ENCODE data around the gene LRRTM4. TPM values are rescaled to one million over a fixed set of nuclear protein-coding genes. Genes with fewer than 3 reads are reported as not detected.

Gene LRRTM4
- total and polyA plus RNA-seq, 2 donors (not counting 1 experiment from before 2014, with no cell fraction given): not detected

DNA sequence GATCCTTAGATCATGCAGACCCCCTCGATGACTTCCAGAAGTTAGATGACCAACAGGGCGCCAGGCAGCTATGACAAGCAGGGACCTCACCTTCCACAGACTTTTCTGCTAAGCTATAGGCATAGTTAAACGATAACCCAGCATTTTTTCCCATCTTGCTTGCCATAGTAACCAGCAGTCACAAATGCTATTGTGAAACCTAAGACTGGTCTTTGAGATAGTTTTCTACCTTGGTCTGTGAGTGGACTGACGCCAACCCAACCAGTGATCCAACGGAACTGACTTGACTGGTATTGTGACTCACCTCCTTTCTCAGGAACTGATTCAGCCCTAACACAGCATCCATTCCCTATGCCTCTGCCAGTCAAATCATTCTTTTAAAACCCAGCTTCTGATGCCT, 361.2 kb downstream of the LRRTM4 start:
- Histone ChIP-seq H3K9me3 (ENCODE audit: control extremely low read depth in 1 of 3, control insufficient read depth in 2 of 3, insufficient read depth in 1 of 3, low read length in 2 of 3) (peaks cover 0 to 4% (median 0%) of the 10 kb centered on the region in 3 donors), H3K4me2 (replicated peaks; ENCODE audit: low read depth, low read length, poor library complexity, severe bottlenecking) (no peak overlapping the region), H2AFZ (ENCODE audit: insufficient read depth, low read depth, low read length, poor library complexity, severe bottlenecking) (no peak overlapping the region), H3K27me3 (replicated peaks in 1 of 4; ENCODE audit: control extremely low read depth in 1 of 4, control insufficient read depth in 3 of 4, insufficient read depth in 4 of 4, low read length in 3 of 4) (no peaks in the 10 kb centered on the region), H3K4me3 (ENCODE audit: control extremely low read depth in 1 of 5, extremely low read depth in 1 of 5, insufficient read depth in 1 of 5, low read depth in 2 of 5, low read length in 4 of 5) (no peak overlapping the region), H3K27ac (ENCODE audit: low read length in 2 of 2) (no peak overlapping the region), H3K9ac (ENCODE audit: low read length) (no peak overlapping the region), H3K36me3 (replicated peaks in 1 of 2; ENCODE audit: control extremely low read depth in 1 of 2, control insufficient read depth in 1 of 2, extremely low read depth in 1 of 2, insufficient read depth in 2 of 2, low read length in 1 of 2) (no peaks in the 10 kb centered on the region), H3K4me1 (ENCODE audit: control insufficient read depth in 2 of 2, insufficient read depth in 2 of 2, low read length in 2 of 2) (no peaks in the 10 kb centered on the region), H3K79me2 (ENCODE audit: control insufficient read depth, insufficient read depth, low read length) (no peaks in the 10 kb centered on the region), H4K20me1 (ENCODE audit: control insufficient read depth, insufficient read depth, low read length, poor library complexity, severe bottlenecking) (no peaks in the 10 kb centered on the region)
- ChIA-PET POLR2A (no interaction called here), CTCF (no interaction called here)
- H3K27ac Mint-ChIP-seq: no peak overlapping the region
- intact Hi-C loops (cut with micrococcal nuclease): no loop called here
- H3K4me3 Mint-ChIP-seq: no peak overlapping the region
- H3K27me3 Mint-ChIP-seq: no peaks in the 10 kb centered on the region
- DNase-seq (no peak), ATAC-seq (ENCODE audit: low read depth) (no peak)
- peaks cover 2% of the 10 kb centered on the region for H3K9me3 Mint-ChIP-seq (ENCODE audit: insufficient read depth)
- no peak for TF ChIP-seq EZH2 (IDR thresholded peaks at IDR 0.05; ENCODE audit: borderline replicate concordance, insufficient read depth, low read depth, low read length, poor library complexity, severe bottlenecking)
- TF ChIP-seq, protein P1, sequence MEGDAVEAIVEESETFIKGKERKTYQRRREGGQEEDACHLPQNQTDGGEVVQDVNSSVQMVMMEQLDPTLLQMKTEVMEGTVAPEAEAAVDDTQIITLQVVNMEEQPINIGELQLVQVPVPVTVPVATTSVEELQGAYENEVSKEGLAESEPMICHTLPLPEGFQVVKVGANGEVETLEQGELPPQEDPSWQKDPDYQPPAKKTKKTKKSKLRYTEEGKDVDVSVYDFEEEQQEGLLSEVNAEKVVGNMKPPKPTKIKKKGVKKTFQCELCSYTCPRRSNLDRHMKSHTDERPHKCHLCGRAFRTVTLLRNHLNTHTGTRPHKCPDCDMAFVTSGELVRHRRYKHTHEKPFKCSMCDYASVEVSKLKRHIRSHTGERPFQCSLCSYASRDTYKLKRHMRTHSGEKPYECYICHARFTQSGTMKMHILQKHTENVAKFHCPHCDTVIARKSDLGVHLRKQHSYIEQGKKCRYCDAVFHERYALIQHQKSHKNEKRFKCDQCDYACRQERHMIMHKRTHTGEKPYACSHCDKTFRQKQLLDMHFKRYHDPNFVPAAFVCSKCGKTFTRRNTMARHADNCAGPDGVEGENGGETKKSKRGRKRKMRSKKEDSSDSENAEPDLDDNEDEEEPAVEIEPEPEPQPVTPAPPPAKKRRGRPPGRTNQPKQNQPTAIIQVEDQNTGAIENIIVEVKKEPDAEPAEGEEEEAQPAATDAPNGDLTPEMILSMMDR (IDR thresholded peaks at IDR 0.05): no peak
- 96% methylated on average over 3 of the region's 5 CpGs for WGBS (ENCODE audit: insufficient coverage)
- no peaks in the 10 kb centered on the region for H3K4me1 Mint-ChIP-seq

DNA sequence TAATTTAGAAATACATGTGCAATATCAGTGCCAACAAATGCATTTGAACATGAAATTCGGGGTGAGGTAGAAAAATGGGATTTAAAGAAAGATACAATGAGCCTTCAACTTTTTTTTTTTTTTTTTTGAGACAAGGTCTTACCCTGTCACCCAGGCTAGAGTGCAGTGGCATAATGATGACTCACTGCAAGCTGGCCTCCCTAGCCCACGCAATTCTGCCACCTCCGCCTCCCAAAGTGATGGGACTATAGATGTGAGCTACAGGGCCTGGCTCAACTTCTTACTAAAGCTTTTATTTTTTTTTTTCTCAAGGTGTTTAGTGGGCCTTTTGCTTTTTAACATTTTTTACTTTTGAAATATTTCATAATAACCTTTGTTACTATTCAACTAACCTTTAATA, 365.6 kb downstream of the LRRTM4 start:
- no peak overlapping the region for H3K9ac ChIP-seq (ENCODE audit: low read length)
- no peaks in the 10 kb centered on the region for H3K79me2 ChIP-seq (ENCODE audit: control insufficient read depth, insufficient read depth, low read length)
- no peaks in the 10 kb centered on the region for H3K36me3 ChIP-seq (replicated peaks in 1 of 2; ENCODE audit: control extremely low read depth in 1 of 2, control insufficient read depth in 1 of 2, extremely low read depth in 1 of 2, insufficient read depth in 2 of 2, low read length in 1 of 2)
- Mint-ChIP-seq H3K4me1 (no peaks in the 10 kb centered on the region), H3K4me3 (no peak overlapping the region), H3K27me3 (no peaks in the 10 kb centered on the region), H3K27ac (no peak overlapping the region), H3K9me3 (ENCODE audit: insufficient read depth) (peaks cover 2% of the 10 kb centered on the region)
- no peak overlapping the region for H3K4me3 ChIP-seq (ENCODE audit: control extremely low read depth in 1 of 5, extremely low read depth in 1 of 5, insufficient read depth in 1 of 5, low read depth in 2 of 5, low read length in 4 of 5)
- H3K27ac ChIP-seq (ENCODE audit: low read length in 2 of 2): no peak overlapping the region
- ChIA-PET CTCF (no interaction called here), POLR2A (no interaction called here)
- H4K20me1 ChIP-seq (ENCODE audit: control insufficient read depth, insufficient read depth, low read length, poor library complexity, severe bottlenecking): no peaks in the 10 kb centered on the region
- no peaks in the 10 kb centered on the region for H3K4me1 ChIP-seq (ENCODE audit: control insufficient read depth in 2 of 2, insufficient read depth in 2 of 2, low read length in 2 of 2)
- no peaks in the 10 kb centered on the region for H3K9me3 ChIP-seq (ENCODE audit: control extremely low read depth in 1 of 3, control insufficient read depth in 2 of 3, insufficient read depth in 1 of 3, low read length in 2 of 3)
- no peak overlapping the region for H3K4me2 ChIP-seq (replicated peaks; ENCODE audit: low read depth, low read length, poor library complexity, severe bottlenecking)
- intact Hi-C loops (cut with micrococcal nuclease): no loop called here
- no CpG with 5 or more reads among the region's 3 CpGs for WGBS (ENCODE audit: insufficient coverage)
- ATAC-seq (ENCODE audit: low read depth) (no peak), DNase-seq (no peak)
- no peak for TF ChIP-seq EZH2 (IDR thresholded peaks at IDR 0.05; ENCODE audit: borderline replicate concordance, insufficient read depth, low read depth, low read length, poor library complexity, severe bottlenecking)
- TF ChIP-seq, protein P1 (IDR thresholded peaks at IDR 0.05): no peak
- no peaks in the 10 kb centered on the region for H3K27me3 ChIP-seq (replicated peaks in 1 of 4; ENCODE audit: control extremely low read depth in 1 of 4, control insufficient read depth in 3 of 4, insufficient read depth in 4 of 4, low read length in 3 of 4)
- no peak overlapping the region for H2AFZ ChIP-seq (ENCODE audit: insufficient read depth, low read depth, low read length, poor library complexity, severe bottlenecking)
